Measurements from ENCODE around the gene TACO1. TPM values are rescaled to one million over a fixed set of nuclear protein-coding genes. Genes with fewer than 3 reads are reported as not detected.

The TACO1 gene
- total RNA-seq, 6 donors from 2014 or later: 6.3 to 17.5 (median 13.5) TPM

DNA sequence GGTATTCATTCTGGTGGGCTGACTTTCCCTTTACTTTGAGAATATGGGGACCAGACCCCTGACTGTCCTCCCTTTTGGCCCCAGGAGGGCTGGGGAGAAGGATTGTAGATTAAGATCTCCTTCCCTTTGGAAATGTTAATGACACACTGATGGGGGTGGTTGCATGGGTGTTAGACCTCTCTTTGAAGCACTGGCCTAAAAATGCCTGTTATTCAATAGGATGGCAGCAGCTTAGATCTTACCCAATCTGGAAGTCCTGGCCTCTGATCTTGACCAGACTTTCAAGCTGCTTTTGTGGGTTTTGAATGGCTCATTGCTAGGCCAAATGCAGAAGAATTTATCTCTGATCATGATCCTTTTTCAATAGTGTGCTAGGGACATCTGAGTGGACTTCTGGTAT is 47.2 kb downstream of the TACO1 start:
- Histone ChIP-seq H3K27me3 (no peaks in the 10 kb centered on the region), H3K4me1 (peaks cover 38 to 49% (median 42%) of the 10 kb centered on the region in 4 donors), H3K4me3 (no peak overlapping the region), H3K27ac (peak overlapping the region in 3 of 4 donors; percentile 17 to 77 (median 64)), H3K9me3 (no peaks in the 10 kb centered on the region), H3K36me3 (peaks cover 0 to 52% (median 8%) of the 10 kb centered on the region in 4 donors)
- TF ChIP-seq, protein P1, sequence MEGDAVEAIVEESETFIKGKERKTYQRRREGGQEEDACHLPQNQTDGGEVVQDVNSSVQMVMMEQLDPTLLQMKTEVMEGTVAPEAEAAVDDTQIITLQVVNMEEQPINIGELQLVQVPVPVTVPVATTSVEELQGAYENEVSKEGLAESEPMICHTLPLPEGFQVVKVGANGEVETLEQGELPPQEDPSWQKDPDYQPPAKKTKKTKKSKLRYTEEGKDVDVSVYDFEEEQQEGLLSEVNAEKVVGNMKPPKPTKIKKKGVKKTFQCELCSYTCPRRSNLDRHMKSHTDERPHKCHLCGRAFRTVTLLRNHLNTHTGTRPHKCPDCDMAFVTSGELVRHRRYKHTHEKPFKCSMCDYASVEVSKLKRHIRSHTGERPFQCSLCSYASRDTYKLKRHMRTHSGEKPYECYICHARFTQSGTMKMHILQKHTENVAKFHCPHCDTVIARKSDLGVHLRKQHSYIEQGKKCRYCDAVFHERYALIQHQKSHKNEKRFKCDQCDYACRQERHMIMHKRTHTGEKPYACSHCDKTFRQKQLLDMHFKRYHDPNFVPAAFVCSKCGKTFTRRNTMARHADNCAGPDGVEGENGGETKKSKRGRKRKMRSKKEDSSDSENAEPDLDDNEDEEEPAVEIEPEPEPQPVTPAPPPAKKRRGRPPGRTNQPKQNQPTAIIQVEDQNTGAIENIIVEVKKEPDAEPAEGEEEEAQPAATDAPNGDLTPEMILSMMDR (IDR thresholded peaks at IDR 0.05): no peak
- TF ChIP-seq POLR2AphosphoS5 (IDR thresholded peaks at IDR 0.05) (no peak), EP300 (IDR thresholded peaks at IDR 0.05) (no peak), POLR2A (IDR thresholded peaks at IDR 0.05) (no peak)
- ATAC-seq (ENCODE audit: low FRiP score in 2 of 2): no peak
- no peak for DNase-seq

DNA sequence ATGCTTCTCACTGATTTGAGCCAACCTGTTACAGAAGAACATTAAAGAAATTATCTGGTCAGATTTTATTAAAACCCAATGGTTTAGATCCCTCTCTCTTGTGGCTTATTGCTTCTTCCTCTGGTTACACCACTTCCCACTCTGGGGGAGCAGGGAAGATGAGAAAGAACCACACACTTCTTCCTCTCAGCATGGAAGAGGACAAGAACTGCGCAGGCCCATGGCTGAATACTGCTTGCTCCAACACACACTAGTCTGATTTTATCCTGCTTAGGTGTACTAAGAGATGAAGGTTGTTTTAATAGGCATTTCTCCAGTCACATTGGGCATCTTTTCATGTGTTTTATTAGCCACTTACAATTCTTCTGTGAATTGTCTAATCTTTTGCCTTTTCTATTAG is 49.1 kb downstream of the TACO1 start:
- no peak overlapping the region for H3K27ac ChIP-seq
- H3K36me3 ChIP-seq: peaks cover 8 to 63% (median 14%) of the 10 kb centered on the region in 4 donors
- no peaks in the 10 kb centered on the region for H3K9me3 ChIP-seq
- TF ChIP-seq, protein P1 (IDR thresholded peaks at IDR 0.05): no peak
- no peak for TF ChIP-seq POLR2AphosphoS5 (IDR thresholded peaks at IDR 0.05)
- peak in 1 of 2 donors; percentile 48 for ATAC-seq (ENCODE audit: low FRiP score in 2 of 2)
- H3K27me3 ChIP-seq: no peaks in the 10 kb centered on the region
- whole genome bisulfite sequencing, 2 donors: 54 to 80% methylated on average over 1 of the region's 1 CpG
- H3K4me1 ChIP-seq: peaks cover 35 to 53% (median 40%) of the 10 kb centered on the region in 4 donors
- peak in 1 of 2 donors; percentile 55 for DNase-seq
- no peak overlapping the region for H3K4me3 ChIP-seq

GRCh38 chr17:63652106-63652505 is 51.4 kb downstream of the TACO1 start:
- DNase-seq (no peak), ATAC-seq (ENCODE audit: low FRiP score in 2 of 2) (no peak)
- peaks cover 20 to 37% (median 22%) of the 10 kb centered on the region in 4 donors for H3K4me1 ChIP-seq
- 31 to 45% methylated on average over 3 of the region's 3 CpGs for WGBS, 2 donors
- TF ChIP-seq EP300 (IDR thresholded peaks at IDR 0.05) (no peak), POLR2A (IDR thresholded peaks at IDR 0.05) (no peak), POLR2AphosphoS5 (IDR thresholded peaks at IDR 0.05) (no peak)
- TF ChIP-seq, protein P1 (IDR thresholded peaks at IDR 0.05): no peak
- H3K4me3 ChIP-seq: no peak overlapping the region
- H3K9me3 ChIP-seq: no peaks in the 10 kb centered on the region
- H3K27ac ChIP-seq: no peak overlapping the region
- no peaks in the 10 kb centered on the region for H3K27me3 ChIP-seq
- H3K36me3 ChIP-seq: peaks cover 8 to 66% (median 14%) of the 10 kb centered on the region in 4 donors

DNA sequence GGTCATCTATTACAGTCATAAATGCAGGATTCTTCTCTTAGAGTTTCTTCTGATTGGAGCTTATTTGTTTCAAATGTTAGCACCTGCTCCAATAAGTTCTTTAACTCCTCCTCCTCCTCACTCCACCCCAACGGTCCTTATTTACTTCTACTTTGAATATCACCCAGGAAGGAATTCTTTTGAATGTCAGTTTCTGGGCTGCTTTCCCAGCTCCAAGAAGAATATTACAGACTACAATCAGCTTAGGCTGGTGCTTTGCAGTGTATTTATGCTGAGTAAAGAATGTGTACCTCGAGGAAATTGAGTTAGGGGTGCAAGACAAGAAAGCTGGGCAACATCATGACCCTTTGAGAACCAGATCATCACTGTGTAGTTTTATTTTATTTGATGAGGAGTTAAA is 52.4 kb downstream of the TACO1 start:
- no peaks in the 10 kb centered on the region for H3K9me3 ChIP-seq
- no peak for ATAC-seq (ENCODE audit: low FRiP score in 2 of 2)
- DNase-seq: no peak
- no peak overlapping the region for H3K4me3 ChIP-seq
- peaks cover 11 to 61% (median 17%) of the 10 kb centered on the region in 4 donors for H3K36me3 ChIP-seq
- peaks cover 11 to 28% (median 13%) of the 10 kb centered on the region in 4 donors for H3K4me1 ChIP-seq
- WGBS, 2 donors: 30 to 42% methylated on average over 2 of the region's 2 CpGs
- H3K27me3 ChIP-seq: no peaks in the 10 kb centered on the region
- TF ChIP-seq EP300 (IDR thresholded peaks at IDR 0.05) (no peak), POLR2A (IDR thresholded peaks at IDR 0.05) (no peak), POLR2AphosphoS5 (IDR thresholded peaks at IDR 0.05) (no peak)
- TF ChIP-seq, protein P1 (IDR thresholded peaks at IDR 0.05): no peak
- H3K27ac ChIP-seq: no peak overlapping the region

GRCh38 chr17:63657786-63658185 is 57.1 kb downstream of the TACO1 start:
- ATAC-seq (ENCODE audit: low FRiP score in 2 of 2) (no peak), DNase-seq (no peak)
- H3K27me3 ChIP-seq: no peaks in the 10 kb centered on the region
- 74 to 77% methylated on average over 3 of the region's 3 CpGs for WGBS, 2 donors
- TF ChIP-seq POLR2A (IDR thresholded peaks at IDR 0.05): no peak
- no peak for TF ChIP-seq POLR2AphosphoS5 (IDR thresholded peaks at IDR 0.05)
- TF ChIP-seq, protein P1 (IDR thresholded peaks at IDR 0.05): no peak
- no peak for TF ChIP-seq EP300 (IDR thresholded peaks at IDR 0.05)
- H3K27ac ChIP-seq: no peak overlapping the region
- no peak overlapping the region for H3K4me3 ChIP-seq
- H3K4me1 ChIP-seq: peaks cover 0 to 10% (median 4%) of the 10 kb centered on the region in 4 donors
- no peaks in the 10 kb centered on the region for H3K9me3 ChIP-seq
- peaks cover 24 to 80% (median 35%) of the 10 kb centered on the region in 4 donors for H3K36me3 ChIP-seq
